GM13977 (cell line): ENCODE data around the gene ARHGAP11A.
"Not testable (repeated sequence)": the region's sequence is repeated elsewhere in the genome, so short reads cannot be mapped to it uniquely, and the experiment has no call there.

Experiments used
- DNase-seq: peaks from one replicate; pipeline ENCODE4 v3.0.0; 2012; ENCODE audit warnings: low spot score
- in situ Hi-C: fragments of 300-500 bp; cut with MboI; formaldehyde crosslinking; loops from one replicate; pipeline ENCODE4 v1.12.0; 2022; ENCODE audit warnings: low sequenced_read_pairs, low pct_unique_long_range_greater_than_20kb, mixed read lengths, inconsistent platforms; ENCODE audit not compliant: unreplicated experiment
- TF ChIP-seq, protein P1 (sequence below): IDR thresholded peaks from 2 replicates; pipeline ENCODE4 v1.5.1; 2012; ENCODE audit warnings: mild to moderate bottlenecking, control low read depth; ENCODE audit not compliant: insufficient read depth; ENCODE audit errors: extremely low read depth, missing control alignments

ARHGAP11A gene, protein sequence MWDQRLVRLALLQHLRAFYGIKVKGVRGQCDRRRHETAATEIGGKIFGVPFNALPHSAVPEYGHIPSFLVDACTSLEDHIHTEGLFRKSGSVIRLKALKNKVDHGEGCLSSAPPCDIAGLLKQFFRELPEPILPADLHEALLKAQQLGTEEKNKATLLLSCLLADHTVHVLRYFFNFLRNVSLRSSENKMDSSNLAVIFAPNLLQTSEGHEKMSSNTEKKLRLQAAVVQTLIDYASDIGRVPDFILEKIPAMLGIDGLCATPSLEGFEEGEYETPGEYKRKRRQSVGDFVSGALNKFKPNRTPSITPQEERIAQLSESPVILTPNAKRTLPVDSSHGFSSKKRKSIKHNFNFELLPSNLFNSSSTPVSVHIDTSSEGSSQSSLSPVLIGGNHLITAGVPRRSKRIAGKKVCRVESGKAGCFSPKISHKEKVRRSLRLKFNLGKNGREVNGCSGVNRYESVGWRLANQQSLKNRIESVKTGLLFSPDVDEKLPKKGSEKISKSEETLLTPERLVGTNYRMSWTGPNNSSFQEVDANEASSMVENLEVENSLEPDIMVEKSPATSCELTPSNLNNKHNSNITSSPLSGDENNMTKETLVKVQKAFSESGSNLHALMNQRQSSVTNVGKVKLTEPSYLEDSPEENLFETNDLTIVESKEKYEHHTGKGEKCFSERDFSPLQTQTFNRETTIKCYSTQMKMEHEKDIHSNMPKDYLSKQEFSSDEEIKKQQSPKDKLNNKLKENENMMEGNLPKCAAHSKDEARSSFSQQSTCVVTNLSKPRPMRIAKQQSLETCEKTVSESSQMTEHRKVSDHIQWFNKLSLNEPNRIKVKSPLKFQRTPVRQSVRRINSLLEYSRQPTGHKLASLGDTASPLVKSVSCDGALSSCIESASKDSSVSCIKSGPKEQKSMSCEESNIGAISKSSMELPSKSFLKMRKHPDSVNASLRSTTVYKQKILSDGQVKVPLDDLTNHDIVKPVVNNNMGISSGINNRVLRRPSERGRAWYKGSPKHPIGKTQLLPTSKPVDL

GRCh38 chr15:32615051-32615870 lies at the start of gene ARHGAP11A:
Gene ARHGAP11A (plus strand): TSS chr15:32615504. CDS start chr15:32616212, 708 bp downstream.
- in situ Hi-C loops = not testable (repeated sequence)
- peak; percentile 64 for DNase-seq

DNA sequence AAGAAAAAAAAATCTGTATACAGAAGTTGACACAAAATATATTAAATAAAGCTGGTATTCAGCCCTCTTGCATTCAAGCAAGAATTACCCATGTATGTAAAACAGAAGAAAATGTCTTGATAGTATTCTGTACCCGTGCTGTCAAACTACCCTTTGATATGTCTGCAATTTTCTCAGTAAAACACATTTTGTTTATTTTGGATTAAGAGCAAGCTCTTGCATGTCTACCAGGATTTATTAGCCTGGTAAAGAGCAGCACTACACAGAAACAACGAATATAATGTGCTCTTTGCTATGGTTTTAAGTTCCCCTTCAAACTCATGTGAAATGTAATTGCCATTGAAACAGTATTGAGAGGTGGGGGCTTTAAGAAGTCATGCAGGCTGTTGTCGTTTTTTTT lies 46.3 kb upstream of the ARHGAP11A start:
- DNase-seq, in situ Hi-C loops: not testable (repeated sequence)

GRCh38 chr15:32578482-32578881 lies 36.8 kb upstream of the ARHGAP11A start:
- DNase-seq, in situ Hi-C loops: not testable (repeated sequence)

DNA sequence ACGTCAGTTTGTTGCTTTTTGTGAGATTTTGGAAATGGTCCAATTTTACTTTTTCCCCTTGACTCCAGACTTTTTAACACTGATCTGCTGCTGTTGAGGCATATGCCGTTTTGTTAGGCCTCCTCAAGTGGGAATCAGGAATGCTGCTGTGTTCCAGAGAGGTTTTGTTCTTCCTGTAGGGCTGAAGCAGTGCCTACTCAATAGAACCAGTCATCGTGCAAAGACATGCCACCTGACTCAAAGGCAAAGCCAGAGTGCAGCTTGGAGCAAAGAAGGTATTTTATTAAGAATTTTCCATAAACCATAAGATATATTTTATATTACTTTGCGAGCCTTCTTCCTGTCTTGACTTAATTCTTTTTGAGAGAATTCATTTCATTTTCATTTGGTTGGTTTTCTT lies 29.5 kb upstream of the ARHGAP11A start:
- DNase-seq, in situ Hi-C loops: not testable (repeated sequence)

GRCh38 chr15:32593151-32593550 lies 22.2 kb upstream of the ARHGAP11A start, which contains the start of gene GOLGA8N:
Gene GOLGA8N (plus strand): TSS chr15:32593456.
- DNase-seq, in situ Hi-C loops: not testable (repeated sequence)

- in situ Hi-C loops, DNase-seq: not testable (repeated sequence)
These were observed 5.8 kb upstream of the ARHGAP11A start for GRCh38 chr15:32609518-32609917.

DNA sequence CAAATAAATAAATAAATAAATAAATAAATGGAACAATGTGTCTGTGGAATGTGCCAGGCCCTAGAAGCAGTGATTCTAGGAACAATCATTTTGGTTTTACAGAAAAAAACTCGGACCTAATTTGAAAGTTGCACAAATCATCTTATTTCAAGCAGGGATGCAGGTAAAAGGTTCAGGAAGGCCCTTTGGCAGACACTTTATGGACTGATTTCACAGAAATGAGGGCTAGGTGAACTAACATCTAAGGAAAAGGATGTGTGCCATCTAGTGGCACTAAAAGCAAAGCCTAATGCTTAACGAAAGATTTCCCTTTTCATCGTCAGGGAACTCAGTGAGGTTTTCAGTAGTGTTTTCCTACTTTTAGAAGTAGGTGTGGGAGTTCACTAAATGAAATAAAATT lies 4.6 kb upstream of the ARHGAP11A start:
- DNase-seq, in situ Hi-C loops: not testable (repeated sequence)

GRCh38 chr15:32614712-32615050 lies 623 bp upstream of the ARHGAP11A start:
- DNase-seq, in situ Hi-C loops: not testable (repeated sequence)

DNA sequence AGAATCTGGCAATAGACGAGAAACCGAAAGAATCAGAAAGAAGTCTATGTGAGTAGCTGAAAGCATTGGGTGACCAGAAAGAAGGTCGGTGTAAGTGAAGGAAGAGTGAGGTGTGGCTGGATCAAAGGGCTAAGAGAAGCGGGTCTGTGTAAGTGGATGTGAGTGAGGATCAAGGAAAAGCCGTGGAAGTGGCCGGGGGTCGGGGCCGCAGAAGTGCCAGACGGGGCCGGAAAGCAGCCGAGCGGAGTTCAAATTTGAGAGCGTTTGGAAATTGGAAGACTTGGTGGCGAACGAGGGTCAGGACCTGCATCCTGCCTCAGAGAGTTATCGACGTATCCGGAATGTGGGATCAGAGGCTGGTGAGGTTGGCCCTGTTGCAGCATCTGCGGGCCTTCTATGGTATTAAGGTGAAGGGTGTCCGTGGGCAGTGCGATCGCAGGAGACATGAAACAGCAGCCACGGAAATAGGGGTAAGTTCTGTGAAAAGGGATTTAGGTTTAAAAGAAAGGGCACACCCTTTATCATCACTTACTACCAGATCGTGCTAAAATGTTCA lies 645 bp downstream of the ARHGAP11A start:
- DNase-seq, in situ Hi-C loops: not testable (repeated sequence)

DNA sequence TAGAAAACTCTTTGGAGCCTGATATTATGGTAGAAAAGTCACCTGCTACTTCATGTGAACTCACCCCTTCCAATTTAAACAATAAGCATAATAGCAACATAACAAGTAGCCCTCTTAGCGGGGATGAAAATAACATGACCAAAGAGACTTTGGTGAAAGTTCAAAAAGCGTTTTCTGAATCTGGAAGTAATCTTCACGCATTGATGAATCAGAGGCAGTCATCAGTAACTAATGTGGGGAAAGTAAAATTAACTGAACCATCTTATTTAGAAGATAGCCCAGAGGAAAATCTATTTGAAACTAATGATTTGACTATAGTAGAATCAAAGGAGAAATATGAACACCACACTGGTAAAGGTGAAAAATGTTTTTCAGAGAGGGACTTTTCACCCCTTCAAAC lies 21.1 kb downstream of the ARHGAP11A start:
- in situ Hi-C loops = no loop called here
- TF ChIP-seq, protein P1, sequence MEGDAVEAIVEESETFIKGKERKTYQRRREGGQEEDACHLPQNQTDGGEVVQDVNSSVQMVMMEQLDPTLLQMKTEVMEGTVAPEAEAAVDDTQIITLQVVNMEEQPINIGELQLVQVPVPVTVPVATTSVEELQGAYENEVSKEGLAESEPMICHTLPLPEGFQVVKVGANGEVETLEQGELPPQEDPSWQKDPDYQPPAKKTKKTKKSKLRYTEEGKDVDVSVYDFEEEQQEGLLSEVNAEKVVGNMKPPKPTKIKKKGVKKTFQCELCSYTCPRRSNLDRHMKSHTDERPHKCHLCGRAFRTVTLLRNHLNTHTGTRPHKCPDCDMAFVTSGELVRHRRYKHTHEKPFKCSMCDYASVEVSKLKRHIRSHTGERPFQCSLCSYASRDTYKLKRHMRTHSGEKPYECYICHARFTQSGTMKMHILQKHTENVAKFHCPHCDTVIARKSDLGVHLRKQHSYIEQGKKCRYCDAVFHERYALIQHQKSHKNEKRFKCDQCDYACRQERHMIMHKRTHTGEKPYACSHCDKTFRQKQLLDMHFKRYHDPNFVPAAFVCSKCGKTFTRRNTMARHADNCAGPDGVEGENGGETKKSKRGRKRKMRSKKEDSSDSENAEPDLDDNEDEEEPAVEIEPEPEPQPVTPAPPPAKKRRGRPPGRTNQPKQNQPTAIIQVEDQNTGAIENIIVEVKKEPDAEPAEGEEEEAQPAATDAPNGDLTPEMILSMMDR = no peak
- no peak for DNase-seq
